ENCODE measurements around the gene AMOTL1.

DNA sequence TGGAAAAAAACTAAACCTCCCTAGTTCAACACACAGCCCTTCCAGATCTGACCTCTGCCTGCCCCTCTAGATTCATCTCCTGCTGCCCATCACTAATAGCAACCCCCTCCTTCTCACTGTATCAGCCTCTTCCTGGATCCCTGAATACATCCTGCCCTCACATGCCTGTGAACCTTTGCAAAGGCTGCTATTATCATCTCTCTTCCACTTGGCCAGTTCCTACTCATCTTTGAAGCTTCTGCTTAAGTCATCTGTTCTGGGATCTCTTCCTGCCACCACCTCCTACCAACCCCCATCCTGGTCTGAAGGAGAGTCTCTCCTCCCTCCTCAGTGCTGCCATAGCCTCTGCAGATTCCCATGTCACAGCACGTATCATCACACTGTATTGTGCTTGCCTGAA, 38.0 kb upstream of the AMOTL1 start:
- TF ChIP-seq YY1 (IDR thresholded peaks at IDR 0.05; ENCODE audit: low read depth) (no peak), EGR1 (IDR thresholded peaks at IDR 0.05) (no peak), CEBPB (IDR thresholded peaks at IDR 0.05) (no peak), RAD21 (IDR thresholded peaks at IDR 0.05; ENCODE audit: low read depth) (no peak), EP300 (IDR thresholded peaks at IDR 0.05; ENCODE audit: borderline replicate concordance) (no peak), TCF12 (IDR thresholded peaks at IDR 0.05; ENCODE audit: low read depth) (no peak), CREB1 (IDR thresholded peaks at IDR 0.05; ENCODE audit: low read depth) (no peak), TEAD4 (IDR thresholded peaks at IDR 0.05) (no peak), TAF1 (IDR thresholded peaks at IDR 0.05; ENCODE audit: low read depth) (no peak)
- TF ChIP-seq, protein P1, sequence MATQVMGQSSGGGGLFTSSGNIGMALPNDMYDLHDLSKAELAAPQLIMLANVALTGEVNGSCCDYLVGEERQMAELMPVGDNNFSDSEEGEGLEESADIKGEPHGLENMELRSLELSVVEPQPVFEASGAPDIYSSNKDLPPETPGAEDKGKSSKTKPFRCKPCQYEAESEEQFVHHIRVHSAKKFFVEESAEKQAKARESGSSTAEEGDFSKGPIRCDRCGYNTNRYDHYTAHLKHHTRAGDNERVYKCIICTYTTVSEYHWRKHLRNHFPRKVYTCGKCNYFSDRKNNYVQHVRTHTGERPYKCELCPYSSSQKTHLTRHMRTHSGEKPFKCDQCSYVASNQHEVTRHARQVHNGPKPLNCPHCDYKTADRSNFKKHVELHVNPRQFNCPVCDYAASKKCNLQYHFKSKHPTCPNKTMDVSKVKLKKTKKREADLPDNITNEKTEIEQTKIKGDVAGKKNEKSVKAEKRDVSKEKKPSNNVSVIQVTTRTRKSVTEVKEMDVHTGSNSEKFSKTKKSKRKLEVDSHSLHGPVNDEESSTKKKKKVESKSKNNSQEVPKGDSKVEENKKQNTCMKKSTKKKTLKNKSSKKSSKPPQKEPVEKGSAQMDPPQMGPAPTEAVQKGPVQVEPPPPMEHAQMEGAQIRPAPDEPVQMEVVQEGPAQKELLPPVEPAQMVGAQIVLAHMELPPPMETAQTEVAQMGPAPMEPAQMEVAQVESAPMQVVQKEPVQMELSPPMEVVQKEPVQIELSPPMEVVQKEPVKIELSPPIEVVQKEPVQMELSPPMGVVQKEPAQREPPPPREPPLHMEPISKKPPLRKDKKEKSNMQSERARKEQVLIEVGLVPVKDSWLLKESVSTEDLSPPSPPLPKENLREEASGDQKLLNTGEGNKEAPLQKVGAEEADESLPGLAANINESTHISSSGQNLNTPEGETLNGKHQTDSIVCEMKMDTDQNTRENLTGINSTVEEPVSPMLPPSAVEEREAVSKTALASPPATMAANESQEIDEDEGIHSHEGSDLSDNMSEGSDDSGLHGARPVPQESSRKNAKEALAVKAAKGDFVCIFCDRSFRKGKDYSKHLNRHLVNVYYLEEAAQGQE (IDR thresholded peaks at IDR 0.05; ENCODE audit: low read depth) = no peak
- TF ChIP-seq, protein P2, sequence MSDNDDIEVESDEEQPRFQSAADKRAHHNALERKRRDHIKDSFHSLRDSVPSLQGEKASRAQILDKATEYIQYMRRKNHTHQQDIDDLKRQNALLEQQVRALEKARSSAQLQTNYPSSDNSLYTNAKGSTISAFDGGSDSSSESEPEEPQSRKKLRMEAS (IDR thresholded peaks at IDR 0.05) = no peak
- TF ChIP-seq, protein P3, sequence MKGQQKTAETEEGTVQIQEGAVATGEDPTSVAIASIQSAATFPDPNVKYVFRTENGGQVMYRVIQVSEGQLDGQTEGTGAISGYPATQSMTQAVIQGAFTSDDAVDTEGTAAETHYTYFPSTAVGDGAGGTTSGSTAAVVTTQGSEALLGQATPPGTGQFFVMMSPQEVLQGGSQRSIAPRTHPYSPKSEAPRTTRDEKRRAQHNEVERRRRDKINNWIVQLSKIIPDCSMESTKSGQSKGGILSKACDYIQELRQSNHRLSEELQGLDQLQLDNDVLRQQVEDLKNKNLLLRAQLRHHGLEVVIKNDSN (IDR thresholded peaks at IDR 0.05) = no peak
